Lower leg skin (tissue), 4 donors: ENCODE data around the gene MPRIP. TPM values are rescaled to one million over a fixed set of nuclear protein-coding genes. Genes with fewer than 3 reads are reported as not detected.
"Not testable (repeated sequence)": the region's sequence is repeated elsewhere in the genome, so short reads cannot be mapped to it uniquely, and the experiment has no call there.

Source experiments
- DNase-seq, 2 donors: peaks; one replicate each; pipeline ENCODE4 v3.0.0-alpha.2; 2019; ENCODE audit warnings: low spot score in 2 of 2
- H3K4me3 ChIP-seq: fragments of 200-600 bp; sonication (generic); 2 replicates; pipeline ENCODE4 v1.5.1; 2017; ENCODE audit warnings: mild to moderate bottlenecking, low read depth; ENCODE audit not compliant: poor library complexity, severe bottlenecking
- CTCF ChIP-seq, 3 donors: fragments of 450-650 bp; IDR thresholded peaks; one replicate each; pipeline ENCODE4 v1.5.1; 2016; ENCODE audit warnings: antibody characterized with exemption in 3 of 3, mild to moderate bottlenecking in 3 of 3, moderate library complexity in 2 of 3
- POLR2A ChIP-seq, 2 donors: fragments of 450-650 bp; IDR thresholded peaks; one replicate each; pipeline ENCODE4 v1.6.1; 2016 to 2017; ENCODE audit warnings: antibody characterized with exemption in 2 of 2, mild to moderate bottlenecking in 1 of 2, moderate library complexity in 1 of 2
- WGBS, 2 donors: methylation state at CpG; one replicate each; pipeline ENCODE4 v1.1.5; 2018; 5-methylcytosine and 5-hydroxymethylcytosine counted together
- intact Hi-C: fragments of 100-400 bp; cut with DNase I; formaldehyde crosslinking; loops from one replicate; pipeline ENCODE4 v1.15.0; 2023; ENCODE audit warnings: low total_unique reads
- total RNA-seq, 4 donors: library from RNA; depleted of rRNA; stranded (reverse); fragments of >200 nt; gene quantifications; one replicate each; pipeline ENCODE4 v1.1.0, GENCODE V29; 2016

MPRIP gene
- total RNA-seq, 4 donors from 2014 or later = 128 to 217 (median 141) TPM

- WGBS, 2 donors = 67 to 82% methylated on average over 10 of the region's 10 CpGs
- DNase-seq = not testable (repeated sequence)
- intact Hi-C loops = loop anchor here (10.0 kb wide), 1 partner anchor 126 kb away; no protein-coding TSS in a partner anchor
Observed at GRCh38 chr17:17008621-17009397, 33.4 kb upstream of the MPRIP start.

GRCh38 chr17:17009972-17010371 lies 32.3 kb upstream of the MPRIP start:
- intact Hi-C loops = loop anchor here (10.0 kb wide), 1 partner anchor 125 kb away; no protein-coding TSS in a partner anchor
- WGBS, 2 donors = 43 to 80% methylated on average over 1 of the region's 4 CpGs
- not testable (repeated sequence) for H3K4me3 ChIP-seq, DNase-seq

More at GRCh38 chr17:17008621-17009397, 33.4 kb upstream of the MPRIP start:
- not testable (repeated sequence) for H3K4me3 ChIP-seq

- intact Hi-C loops, DNase-seq, H3K4me3 ChIP-seq: not testable (repeated sequence)
- no CpG with 5 or more reads among the region's 12 CpGs for WGBS, 2 donors
Observed at GRCh38 chr17:17010545-17011034, 31.7 kb upstream of the MPRIP start.

DNA sequence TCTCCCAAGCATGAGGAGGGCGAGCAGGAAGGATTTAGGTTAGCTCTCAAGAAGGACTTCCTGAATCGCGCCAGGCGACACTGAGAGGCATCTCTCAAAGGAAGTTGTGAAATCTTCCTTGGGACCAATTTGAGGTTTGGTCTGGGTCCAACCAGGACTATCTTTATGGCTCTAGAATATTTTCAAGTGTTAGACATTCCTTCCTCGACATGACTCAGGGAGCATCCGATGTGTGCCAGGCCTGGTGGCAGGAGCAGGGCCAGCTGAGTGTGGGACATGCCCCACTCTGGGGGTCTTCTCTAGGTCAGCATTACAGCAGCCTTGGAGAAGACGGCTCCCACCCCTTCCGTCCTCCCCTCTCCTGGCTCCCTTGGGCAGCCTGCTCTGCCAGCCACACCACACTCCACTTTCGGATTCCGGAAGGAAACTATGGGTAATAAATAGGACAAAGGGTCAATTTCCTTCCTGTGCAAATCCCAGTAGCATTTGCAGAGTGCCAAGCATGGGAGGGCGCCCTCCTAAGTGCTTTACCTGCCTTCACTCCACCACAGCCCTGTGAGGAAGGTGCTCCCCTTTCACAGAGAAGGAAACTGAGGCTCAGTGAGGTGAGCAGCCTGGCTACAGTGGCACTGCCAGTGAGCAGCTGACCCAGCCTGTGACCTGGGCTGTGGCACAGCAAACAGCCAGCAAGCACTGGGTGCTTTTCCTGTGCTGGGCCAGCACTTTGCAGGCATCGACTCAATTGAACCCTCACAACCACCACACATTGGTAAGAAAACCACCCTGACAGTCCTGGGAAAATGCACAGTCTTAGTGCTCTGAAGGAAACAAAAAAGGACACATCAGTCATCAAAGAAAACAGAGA lies 31.0 kb upstream of the MPRIP start:
- intact Hi-C loops, H3K4me3 ChIP-seq: not testable (repeated sequence)
- WGBS, 2 donors = 0% methylated on average over 1 of the region's 12 CpGs; no CpG with 5 or more reads in 1 of the 2 donors
- DNase-seq = peak in 1 of 2 donors; percentile 56

DNA sequence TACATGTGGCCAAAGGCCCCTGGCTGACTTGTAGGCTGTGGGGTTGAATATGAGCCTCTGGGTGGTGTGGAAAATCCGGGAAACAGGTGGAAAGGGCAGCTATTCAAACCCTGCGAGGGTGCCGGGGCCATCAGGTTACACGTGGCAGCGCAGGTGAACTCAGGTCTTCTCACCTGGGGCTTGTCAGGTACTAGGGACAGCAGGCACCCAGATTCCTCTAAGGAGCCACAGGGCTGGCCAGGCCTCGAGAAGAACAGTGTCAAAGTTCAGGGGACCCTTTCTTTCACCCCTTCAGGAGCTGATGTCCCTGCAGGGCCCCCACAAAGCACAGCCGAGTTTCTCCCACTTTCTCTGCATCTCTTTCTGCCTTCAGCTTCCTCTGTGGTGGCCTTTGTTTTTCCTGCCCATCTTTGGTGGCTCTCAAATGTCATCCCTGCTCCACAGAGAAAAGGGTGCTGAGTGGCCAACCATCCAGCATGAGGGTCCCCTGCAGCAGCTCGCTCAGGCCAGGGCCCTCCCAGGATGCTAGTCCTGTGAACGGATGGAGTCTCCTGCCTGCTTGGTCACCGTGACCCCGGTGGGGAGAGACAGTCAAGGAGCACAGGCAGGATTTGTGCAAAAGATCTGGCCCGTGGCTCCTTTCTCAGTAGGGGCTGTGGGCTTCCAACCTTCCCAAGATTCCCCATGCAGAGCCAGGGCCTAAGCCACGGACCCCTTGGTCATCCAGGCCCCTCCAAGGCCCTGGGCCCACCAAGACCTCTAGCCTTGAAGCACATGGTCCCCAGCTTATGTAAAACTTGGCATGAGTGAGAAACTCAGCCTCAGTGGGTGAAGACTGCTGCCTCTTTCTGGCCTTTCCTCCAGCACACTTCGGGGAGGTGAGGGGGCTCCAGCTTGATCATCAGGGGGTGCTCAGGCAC lies 28.2 kb upstream of the MPRIP start:
- intact Hi-C loops, H3K4me3 ChIP-seq, DNase-seq: not testable (repeated sequence)
- WGBS, 2 donors = 88 to 91% methylated on average over 9 to 13 of the region's 14 CpGs

GRCh38 chr17:17014748-17015124 lies 27.5 kb upstream of the MPRIP start:
- peak in 1 of 2 donors; percentile 81 for DNase-seq
- WGBS, 2 donors = 57 to 62% methylated on average over 9 of the region's 9 CpGs
- intact Hi-C loops, H3K4me3 ChIP-seq: not testable (repeated sequence)

DNA sequence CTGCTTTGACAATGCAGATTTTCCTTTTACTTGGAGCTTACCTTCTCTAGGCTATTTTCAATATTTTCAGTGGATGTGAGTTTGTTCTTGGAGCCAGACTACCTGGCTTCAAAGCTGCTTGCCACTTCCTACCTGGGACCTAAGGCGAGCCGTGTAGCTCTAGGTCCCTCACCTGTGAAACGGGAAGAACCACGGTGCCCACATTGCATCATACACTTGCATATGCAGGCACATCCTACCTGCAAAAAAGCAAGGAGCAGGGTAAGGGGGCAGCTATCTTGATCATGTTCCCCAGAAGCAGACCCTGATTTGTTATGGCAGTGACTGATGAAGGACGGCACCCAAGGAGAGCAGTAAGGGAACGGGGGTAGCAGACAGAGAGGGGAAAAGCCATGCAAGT lies 27.0 kb upstream of the MPRIP start:
- no peak for TF ChIP-seq POLR2A (IDR thresholded peaks at IDR 0.05)
- TF ChIP-seq CTCF (IDR thresholded peaks at IDR 0.05) = no peak
- 70 to 82% methylated on average over 6 of the region's 6 CpGs for WGBS, 2 donors
- no peak overlapping the region for H3K4me3 ChIP-seq
- intact Hi-C loops = no loop called here
- DNase-seq = no peak

GRCh38 chr17:17016199-17017197 lies 25.8 kb upstream of the MPRIP start:
- H3K4me3 ChIP-seq, DNase-seq, intact Hi-C loops: not testable (repeated sequence)
- 82 to 85% methylated on average over 8 of the region's 8 CpGs for WGBS, 2 donors
